Ascending aorta (tissue), 2 donors: ENCODE data around the gene PTK7. TPM values are rescaled to one million over a fixed set of nuclear protein-coding genes. Genes with fewer than 3 reads are reported as not detected.

Experiments used
- DNase-seq, 2 donors: peaks; one replicate each; pipeline ENCODE4 v3.0.0-alpha.2; 2019; ENCODE audit warnings: low spot score in 2 of 2
- H3K27ac ChIP-seq, 2 donors: fragments of 200-600 bp; sonication (generic); one replicate each; pipeline ENCODE4 v1.5.1; 2016 to 2017; ENCODE audit warnings: mild to moderate bottlenecking in 1 of 2
- H3K27me3 ChIP-seq: fragments of 200-600 bp; sonication (generic); one replicate; pipeline ENCODE4 v1.5.1; 2017
- H3K36me3 ChIP-seq, 2 donors: fragments of 200-600 bp; sonication (generic); one replicate each; pipeline ENCODE4 v1.5.1; 2016
- H3K4me1 ChIP-seq, 2 donors: fragments of 200-600 bp; sonication (generic); one replicate each; pipeline ENCODE4 v1.5.1; 2016 to 2017; ENCODE audit warnings: mild to moderate bottlenecking in 1 of 2
- H3K4me3 ChIP-seq, 2 donors: fragments of 200-600 bp; sonication (generic); one replicate each; pipeline ENCODE4 v1.5.1; 2016 to 2017; ENCODE audit warnings: mild to moderate bottlenecking in 1 of 2
- H3K9me3 ChIP-seq, 2 donors: fragments of 200-600 bp; sonication (generic); one replicate each; pipeline ENCODE4 v1.5.1; 2016
- CTCF ChIP-seq, 3 experiments: fragments of 200-600 bp in 2 of 3; fragments of 450-650 bp in 1 of 3; sonication (generic) in 2 of 3; IDR thresholded peaks; one replicate each; pipeline ENCODE4 v1.5.1; 2016 to 2019; ENCODE audit warnings: antibody characterized with exemption in 3 of 3, mild to moderate bottlenecking in 1 of 3, moderate library complexity in 1 of 3
- intact Hi-C: fragments of 100-400 bp; cut with DNase I; formaldehyde crosslinking; loops from one replicate; pipeline ENCODE4 v1.15.1; 2023
- total RNA-seq: library from RNA; depleted of rRNA; stranded (reverse); fragments of >200 nt; gene quantifications from one replicate; pipeline ENCODE4 v1.1.0, GENCODE V29; 2016

Gene PTK7
- total RNA-seq, 1 donor from 2014 or later: 34.9 TPM

GRCh38 chr6:43062818-43063217 is 13.3 kb upstream of the PTK7 start:
- Histone ChIP-seq H3K27ac (no peak overlapping the region), H3K27me3 (no peaks in the 10 kb centered on the region), H3K4me1 (peaks cover 12 to 22% of the 10 kb centered on the region in 2 donors), H3K9me3 (no peaks in the 10 kb centered on the region), H3K36me3 (peaks cover 13 to 37% of the 10 kb centered on the region in 2 donors), H3K4me3 (no peak overlapping the region)
- intact Hi-C loops: no loop called here
- no peak for DNase-seq
- TF ChIP-seq CTCF (IDR thresholded peaks at IDR 0.05): no peak

- DNase-seq: no peak
- Histone ChIP-seq H3K27ac (no peak overlapping the region), H3K27me3 (no peaks in the 10 kb centered on the region), H3K36me3 (peaks cover 33 to 62% of the 10 kb centered on the region in 2 donors), H3K9me3 (no peaks in the 10 kb centered on the region), H3K4me3 (no peak overlapping the region), H3K4me1 (no peaks in the 10 kb centered on the region)
- intact Hi-C loops: loop anchor here (1.0 kb wide), 1 partner anchor 73 kb away; no protein-coding TSS in a partner anchor
- peak in 2 of 3 experiments; percentile 18 to 39 for TF ChIP-seq CTCF (IDR thresholded peaks at IDR 0.05)
Measured at GRCh38 chr6:43070028-43070632, 6.0 kb upstream of the PTK7 start.

GRCh38 chr6:43074847-43075669 is 1.1 kb upstream of the PTK7 start:
- no peak for DNase-seq
- Histone ChIP-seq H3K9me3 (no peaks in the 10 kb centered on the region), H3K4me3 (no peak overlapping the region), H3K27me3 (peaks cover 4% of the 10 kb centered on the region), H3K27ac (no peak overlapping the region), H3K36me3 (peaks cover 20 to 40% of the 10 kb centered on the region in 2 donors), H3K4me1 (peaks cover 0 to 5% of the 10 kb centered on the region in 2 donors)
- intact Hi-C loops: no loop called here
- no peak for TF ChIP-seq CTCF (IDR thresholded peaks at IDR 0.05)

- peaks cover 0 to 5% of the 10 kb centered on the region in 2 donors for H3K4me1 ChIP-seq
- peaks cover 8 to 27% of the 10 kb centered on the region in 2 donors for H3K36me3 ChIP-seq
- no peak for TF ChIP-seq CTCF (IDR thresholded peaks at IDR 0.05)
- no peaks in the 10 kb centered on the region for H3K9me3 ChIP-seq
- H3K27me3 ChIP-seq: peaks cover 4% of the 10 kb centered on the region
- peak overlapping the region; percentile 55 to 59 for H3K4me3 ChIP-seq
- intact Hi-C loops: no loop called here
- DNase-seq: no peak
- no peak overlapping the region for H3K27ac ChIP-seq
Measured at GRCh38 chr6:43076464-43077332, 584 bp downstream of the PTK7 start.

GRCh38 chr6:43077333-43077809 is 1.3 kb downstream of the PTK7 start:
- Histone ChIP-seq H3K4me3 (peak overlapping the region; percentile 55 to 59), H3K9me3 (no peaks in the 10 kb centered on the region), H3K27me3 (peaks cover 4% of the 10 kb centered on the region), H3K27ac (no peak overlapping the region), H3K36me3 (peaks cover under 1 to 20% of the 10 kb centered on the region in 2 donors), H3K4me1 (peaks cover 0 to 5% of the 10 kb centered on the region in 2 donors)
- DNase-seq: no peak
- TF ChIP-seq CTCF (IDR thresholded peaks at IDR 0.05): no peak
- intact Hi-C loops: no loop called here
